ENCODE measurements around the gene GABRR2.
A peak's percentile ranks its signal among the peaks of the same experiment; 100 is the strongest.
"Not testable (repeated sequence)": the region's sequence is repeated elsewhere in the genome, so short reads cannot be mapped to it uniquely, and the experiment has no call there.

The GABRR2 gene

GRCh38 chr6:89323511-89323971 is 8.4 kb upstream of the GABRR2 start:
- DNase-seq = no peak

GRCh38 chr6:89321131-89321970 is 6.3 kb upstream of the GABRR2 start:
- DNase-seq = no peak

- no peak for DNase-seq
Measured at GRCh38 chr6:89320012-89320559, 5.0 kb upstream of the GABRR2 start.

- no peak for DNase-seq
Measured at GRCh38 chr6:89317067-89317466, 2.0 kb upstream of the GABRR2 start.

DNA sequence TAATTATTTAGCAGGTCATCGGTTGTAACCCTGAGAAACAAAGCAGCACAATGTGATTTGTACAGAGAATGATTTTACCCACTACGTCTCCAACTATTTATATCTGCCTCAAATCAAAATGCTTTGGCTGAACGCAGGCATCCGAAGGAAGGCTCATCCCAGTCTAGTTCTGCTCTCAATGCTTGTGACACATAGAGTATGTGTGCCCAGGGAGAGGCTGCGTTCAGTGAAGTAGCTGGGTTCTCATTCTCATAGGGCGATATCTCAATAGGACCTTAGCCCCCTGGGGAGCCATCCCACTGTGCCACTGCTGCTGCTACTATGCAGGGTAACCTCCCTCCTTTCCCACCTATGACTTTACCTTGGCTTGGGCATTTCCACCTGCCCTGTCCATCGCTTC is 407 bp downstream of the GABRR2 start:
- DNase-seq = no peak

GRCh38 chr6:89313006-89313405 is 2.1 kb downstream of the GABRR2 start:
- DNase-seq = no peak

DNA sequence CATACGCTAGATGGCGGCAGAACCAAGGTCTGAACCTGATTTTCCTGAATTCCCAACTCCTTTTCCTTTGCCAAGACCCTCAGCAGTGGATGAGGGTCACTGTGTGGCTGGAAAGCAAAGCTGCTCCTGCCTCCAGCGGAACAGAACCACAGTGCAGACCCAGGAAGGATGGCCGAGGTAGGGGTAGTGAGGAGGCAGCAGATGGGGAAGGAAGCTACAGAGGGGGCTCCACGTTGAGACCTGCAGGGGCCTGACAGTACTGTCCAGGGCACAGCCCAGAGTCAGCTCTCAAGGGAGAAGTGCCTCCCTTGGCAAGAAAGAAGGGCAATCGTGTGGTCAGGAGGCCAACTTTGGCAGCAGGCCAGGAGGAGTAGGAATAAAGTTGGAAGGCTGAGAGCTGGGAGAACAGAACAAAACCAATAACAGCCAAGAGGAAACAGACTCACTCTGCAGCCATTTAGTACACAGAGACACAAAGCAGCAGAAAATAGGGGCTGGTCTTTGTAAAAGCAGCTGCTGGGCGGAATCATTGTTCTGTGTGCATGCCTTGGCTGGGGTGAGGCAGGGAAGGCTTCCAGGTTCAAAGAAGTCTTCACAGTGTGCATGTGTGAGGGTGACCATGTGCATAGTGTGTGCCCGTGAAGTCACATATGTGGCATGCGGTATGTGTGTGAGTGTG is 3.1 kb downstream of the GABRR2 start:
- DNase-seq = no peak

GRCh38 chr6:89311530-89311852 is 3.6 kb downstream of the GABRR2 start:
- DNase-seq = no peak

DNA sequence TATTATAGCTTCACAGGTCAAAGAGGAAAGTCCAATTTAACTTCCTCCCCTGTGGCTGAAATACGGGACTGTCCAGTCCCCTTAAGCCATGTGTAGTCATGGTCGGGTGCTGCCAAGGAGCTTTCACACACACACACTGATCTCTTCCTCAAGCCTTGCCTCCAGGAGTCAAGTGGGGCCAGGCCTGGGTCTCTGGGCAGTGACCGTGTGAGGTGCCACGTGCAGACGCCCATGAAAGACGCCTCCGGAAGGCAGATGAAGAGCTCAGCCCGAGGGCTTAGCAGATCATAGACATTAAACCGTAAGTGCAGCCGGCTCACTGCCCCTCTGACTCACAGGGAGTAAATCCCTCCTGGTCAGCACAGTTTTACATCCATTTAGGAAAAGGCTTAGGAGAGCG is 4.2 kb downstream of the GABRR2 start:
- no peak for DNase-seq

DNA sequence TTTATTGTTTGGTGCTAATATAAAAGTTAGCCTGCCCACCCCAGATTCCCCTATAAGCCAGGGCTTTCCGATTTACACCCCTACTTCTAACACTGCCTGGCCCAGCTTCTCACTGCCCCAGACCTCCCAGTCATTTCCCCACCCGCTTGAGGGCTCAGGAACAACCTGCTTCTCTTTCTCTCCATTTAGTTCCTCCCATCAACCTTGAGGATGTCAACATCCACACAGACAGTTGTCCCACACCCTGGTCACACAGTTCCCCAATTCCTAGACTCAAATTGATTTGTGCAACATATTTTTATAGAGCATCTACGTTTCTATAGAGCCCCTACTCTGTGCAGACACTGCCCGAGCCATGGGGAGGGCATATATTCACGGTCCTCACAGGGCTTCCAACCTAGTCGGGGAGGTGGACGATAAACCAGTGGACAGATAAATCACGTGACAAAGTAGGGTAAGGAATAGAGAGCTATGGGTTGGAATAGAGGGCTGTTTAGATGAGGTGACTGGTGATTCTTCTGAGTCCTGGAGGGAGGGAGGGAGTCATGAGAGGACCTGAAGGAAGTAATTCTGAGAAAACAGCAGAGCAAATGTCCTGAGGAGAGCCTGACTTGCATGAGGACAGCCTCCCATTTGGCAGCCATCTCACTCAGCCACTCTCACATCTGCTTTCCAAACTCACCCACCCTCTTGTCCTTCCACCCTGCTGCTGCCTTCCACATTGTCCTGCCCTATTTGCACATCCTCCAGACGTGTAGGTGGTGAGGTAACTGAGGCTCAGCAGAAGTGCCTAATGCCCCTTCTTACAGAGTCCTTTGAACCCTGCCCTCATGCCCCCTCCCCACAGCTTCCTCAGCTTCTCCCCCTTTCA is 6.3 kb downstream of the GABRR2 start:
- no peak for DNase-seq

DNA sequence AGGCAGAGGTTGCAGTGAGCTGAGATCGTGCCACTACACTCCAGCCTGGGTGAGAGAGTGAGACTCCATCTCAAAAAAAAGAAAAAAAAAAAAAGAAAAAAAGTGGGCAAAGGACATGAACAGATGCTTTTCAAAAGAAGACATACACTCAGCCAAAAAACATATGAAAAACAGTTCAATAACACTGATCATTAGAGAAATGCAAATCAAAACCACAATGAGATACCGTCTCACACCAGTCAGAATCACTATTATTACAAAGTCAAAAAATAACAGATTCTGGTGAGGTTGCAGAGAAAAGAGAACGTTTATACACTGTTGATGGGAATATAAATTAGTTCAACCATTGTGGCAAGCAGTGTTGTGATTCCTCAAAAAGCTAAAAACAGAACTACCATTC is 10.6 kb downstream of the GABRR2 start:
- DNase-seq = not testable (repeated sequence)

DNA sequence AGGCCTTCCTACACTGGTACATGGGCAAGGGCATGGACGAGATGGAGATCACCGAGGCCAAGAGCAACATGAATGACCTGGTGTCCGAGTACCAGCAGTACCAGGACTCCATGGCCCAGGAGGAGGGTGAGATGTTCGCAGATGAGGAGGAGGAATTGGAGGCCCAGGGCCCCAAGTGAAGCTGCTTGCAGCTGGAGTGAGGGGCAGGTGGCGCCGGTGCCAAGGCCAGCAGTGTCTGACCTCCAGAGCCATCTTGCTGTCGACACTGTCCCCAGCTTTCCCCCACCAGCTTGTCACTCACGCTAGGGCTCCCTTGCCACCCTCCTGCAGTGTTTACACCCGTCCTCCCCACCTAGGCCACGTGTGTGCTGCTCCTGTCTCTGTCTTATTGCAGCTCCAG is 12.2 kb downstream of the GABRR2 start:
- DNase-seq = no peak

DNA sequence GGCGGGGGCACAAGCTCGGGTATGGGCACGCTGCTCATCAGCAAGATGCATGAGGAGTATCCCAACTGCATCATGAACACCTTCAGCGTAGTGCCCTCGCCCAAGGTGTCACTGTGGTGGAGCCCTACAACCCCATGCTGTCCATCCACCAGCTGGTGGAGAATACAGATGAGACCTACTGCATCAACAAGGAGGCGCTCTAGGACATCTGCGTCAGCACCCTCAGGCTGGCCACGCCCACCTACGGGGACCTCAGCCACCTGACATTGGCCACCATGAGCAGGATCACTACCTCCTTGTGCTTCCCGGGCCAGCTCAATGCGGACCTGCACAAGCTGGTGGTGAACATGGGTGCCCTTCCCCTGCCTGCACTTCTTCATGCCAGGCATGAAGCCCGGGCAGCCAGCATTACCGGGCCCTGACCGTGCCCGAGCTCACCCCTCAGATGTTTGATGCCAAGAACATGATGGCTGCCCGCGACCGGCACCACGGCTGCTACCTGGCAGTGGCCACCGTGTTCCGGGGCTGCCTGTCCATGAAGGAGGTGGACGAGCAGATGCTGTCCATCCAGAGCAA is 12.8 kb downstream of the GABRR2 start:
- DNase-seq = no peak

DNA sequence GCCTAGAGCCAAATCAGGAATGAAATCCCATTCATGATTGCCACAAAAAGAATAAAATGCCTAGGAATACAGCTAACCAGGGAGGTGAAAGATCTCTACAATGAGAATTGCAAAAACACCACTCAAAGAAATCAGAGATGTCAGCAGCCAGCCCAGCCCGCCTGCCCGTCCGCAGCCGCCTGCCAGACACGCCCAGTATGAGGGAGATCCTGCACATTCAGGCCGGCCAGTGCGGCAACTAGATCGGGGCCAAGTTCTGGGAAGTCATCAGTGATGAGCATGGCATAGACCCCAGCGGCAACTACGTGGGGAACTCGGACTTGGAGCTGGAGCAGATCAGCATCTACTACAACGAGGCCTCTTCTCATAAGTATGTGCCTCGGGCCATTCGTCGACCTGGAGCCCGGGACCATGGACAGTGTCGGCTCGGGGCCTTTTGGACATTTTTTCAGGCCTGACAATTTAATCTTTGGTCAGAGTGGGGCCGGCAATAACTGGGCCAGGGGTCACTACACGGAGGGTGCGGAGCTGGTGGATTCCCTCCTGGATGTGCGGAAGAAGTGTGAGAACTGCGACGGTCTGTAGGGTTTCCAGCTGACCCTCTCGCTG is 13.4 kb downstream of the GABRR2 start:
- DNase-seq = no peak

- no peak for DNase-seq
Measured at GRCh38 chr6:89299466-89299850, 15.6 kb downstream of the GABRR2 start.

DNA sequence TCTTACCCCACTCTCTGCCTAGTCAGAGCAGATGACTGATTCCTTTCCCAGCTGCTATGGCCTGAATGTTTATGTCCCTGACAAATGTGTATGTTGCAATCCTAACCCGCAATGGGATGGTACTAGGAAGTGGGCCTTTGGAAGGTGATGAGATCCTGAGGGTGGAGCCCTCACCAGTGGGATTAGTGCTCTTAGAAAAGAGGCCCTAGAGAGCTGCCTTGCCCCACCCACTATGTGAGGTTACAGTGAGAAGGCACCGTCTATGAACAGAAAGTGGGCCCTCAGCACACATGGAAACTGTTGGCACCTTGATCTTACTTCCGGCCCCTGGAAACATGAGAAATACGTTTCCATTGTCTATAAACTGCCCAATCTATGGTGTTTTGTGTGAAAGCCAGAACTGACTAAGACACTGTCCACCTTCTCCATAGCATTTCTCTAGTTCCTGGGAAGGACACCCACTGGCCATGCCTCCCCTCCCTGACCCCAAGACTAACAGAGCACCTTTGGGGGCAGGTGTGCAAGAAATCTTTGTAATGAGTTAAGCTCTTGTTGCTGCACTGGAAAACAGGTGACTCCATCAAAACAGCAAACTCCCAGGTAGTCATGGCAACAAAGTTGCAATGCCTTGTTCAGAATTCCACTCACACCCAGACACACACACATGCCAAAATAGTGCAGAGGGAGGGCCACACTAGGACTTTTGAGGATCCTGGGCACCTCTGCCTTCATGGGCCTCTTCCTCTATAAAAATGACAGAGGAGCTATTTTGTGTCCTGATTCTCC is 16.2 kb downstream of the GABRR2 start:
- DNase-seq = no peak

DNA sequence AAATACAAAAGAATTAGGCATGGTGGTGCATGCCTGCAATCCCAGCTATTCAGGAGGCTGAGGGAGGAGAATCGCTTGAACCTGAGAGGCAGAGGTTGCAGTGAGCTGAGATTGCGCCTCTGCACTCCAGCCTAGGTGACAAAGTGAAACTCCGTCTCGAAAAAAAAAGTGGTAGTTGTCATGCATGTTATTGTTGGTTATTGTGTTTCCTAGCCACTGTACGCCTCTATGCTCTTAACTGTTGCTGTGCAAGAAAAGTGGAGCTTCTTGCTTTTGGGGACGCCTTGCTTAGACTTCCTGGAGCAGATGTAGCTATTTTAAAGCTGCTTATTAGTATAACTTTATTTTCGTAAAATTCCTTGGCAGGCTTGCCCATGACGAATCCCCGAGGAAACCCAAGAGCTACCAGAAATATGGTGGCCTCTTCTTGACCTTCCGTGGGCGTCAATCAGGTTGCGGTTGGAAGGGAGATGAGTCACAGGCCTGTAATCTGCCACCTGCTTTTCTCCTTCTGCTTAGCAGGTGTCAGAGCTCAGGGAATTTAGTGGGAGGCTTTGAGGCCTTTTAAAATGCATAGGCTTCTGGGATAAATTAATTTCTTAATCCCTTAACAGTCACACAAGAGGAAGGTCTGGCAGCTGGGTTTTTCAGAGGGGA is 17.3 kb downstream of the GABRR2 start:
- DNase-seq = peak; percentile 26

DNA sequence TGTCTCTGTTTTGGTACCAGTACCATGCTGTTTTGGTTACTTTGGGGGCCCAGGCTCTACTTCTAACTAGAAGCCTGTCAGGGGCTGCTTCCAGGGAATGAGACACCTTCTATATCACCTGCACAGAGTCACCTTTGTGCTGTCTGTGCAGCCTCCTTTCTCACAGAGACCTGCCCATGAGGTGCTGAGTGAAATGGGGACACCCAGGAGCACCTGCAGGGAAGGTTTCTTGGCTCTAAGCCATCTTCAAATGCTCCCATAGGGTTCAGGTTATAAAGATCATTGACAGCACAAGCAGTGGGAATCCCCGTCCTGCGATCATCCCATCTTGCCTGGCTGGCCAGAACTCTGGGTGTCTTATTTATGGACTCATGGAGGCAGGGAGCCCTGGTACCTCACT is 19.1 kb downstream of the GABRR2 start:
- no peak for DNase-seq

GRCh38 chr6:89295116-89295515 is 20.0 kb downstream of the GABRR2 start:
- not testable (repeated sequence) for DNase-seq

DNA sequence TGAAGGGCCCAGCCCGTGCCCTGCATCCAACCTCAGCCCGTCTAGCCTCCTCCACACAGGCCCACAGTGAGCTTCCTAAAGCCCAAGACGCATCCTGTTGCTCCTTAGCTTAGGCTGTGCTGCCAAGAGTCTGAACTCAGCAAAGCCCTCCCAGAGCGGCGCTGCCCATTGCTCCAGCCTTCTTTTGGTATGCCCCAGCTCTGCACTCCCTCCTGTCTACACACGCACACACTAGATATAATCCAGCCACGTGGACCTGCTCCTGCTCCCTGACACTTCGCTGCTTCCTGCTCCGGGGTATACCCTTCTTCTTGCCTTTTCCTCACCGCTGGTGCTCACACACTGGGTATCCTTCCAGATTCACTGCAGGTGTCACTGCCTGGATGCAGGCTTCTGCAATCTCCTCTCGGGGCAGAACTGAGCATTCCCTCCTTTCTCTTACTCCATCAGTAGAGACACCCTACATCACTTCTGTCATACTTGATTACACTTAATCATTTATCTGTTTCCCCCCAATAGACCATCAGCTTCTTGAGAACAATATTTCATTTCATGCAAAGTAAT is 23.8 kb downstream of the GABRR2 start:
- no peak for DNase-seq
